Measurements from ENCODE around the gene DPM3. TPM values are rescaled to one million over a fixed set of nuclear protein-coding genes. Genes with fewer than 3 reads are reported as not detected.
A peak's percentile ranks its signal among the peaks of the same experiment; 100 is the strongest.

DPM3 gene
- total RNA-seq, 6 experiments from 2014 or later = 50.4 to 106 (median 60.4) TPM

DNA sequence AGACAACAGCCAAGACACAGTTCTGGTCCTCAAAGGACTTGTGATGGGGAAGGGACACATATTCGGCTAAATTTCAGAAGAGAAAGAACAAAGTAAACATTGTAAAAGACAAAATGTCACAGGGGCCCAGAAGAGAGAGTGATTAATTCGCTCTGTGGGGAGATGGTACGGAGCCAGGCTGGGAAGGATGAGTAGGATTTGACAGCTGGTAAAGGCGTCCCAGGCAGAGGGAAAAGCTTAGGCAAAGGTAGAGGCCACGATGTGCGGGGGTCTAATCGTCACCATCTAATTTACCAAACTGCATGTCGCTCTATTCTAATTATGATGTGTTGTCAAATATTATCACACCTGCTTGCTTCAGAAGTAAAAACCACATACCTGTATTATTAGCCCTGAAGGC is 29.9 kb downstream of the DPM3 start:
- WGBS (ENCODE audit: insufficient coverage, low coverage, low lambda C conversion rate, missing lambda C conversion rate) = 77% methylated on average over 8 of the region's 8 CpGs
- Histone ChIP-seq H3K27me3 (no peaks in the 10 kb centered on the region), H3K4me1 (peaks cover 0 to 25% (median 7%) of the 10 kb centered on the region in 4 donors), H3K4me3 (no peak overlapping the region), H3K27ac (no peak overlapping the region), H3K9me3 (no peaks in the 10 kb centered on the region), H3K36me3 (no peaks in the 10 kb centered on the region)
- DNase-seq = no peak
- intact Hi-C loops (cut with DNase I) = no loop called here
- no peak for TF ChIP-seq POLR2A (IDR thresholded peaks at IDR 0.05)
- TF ChIP-seq, protein P1, sequence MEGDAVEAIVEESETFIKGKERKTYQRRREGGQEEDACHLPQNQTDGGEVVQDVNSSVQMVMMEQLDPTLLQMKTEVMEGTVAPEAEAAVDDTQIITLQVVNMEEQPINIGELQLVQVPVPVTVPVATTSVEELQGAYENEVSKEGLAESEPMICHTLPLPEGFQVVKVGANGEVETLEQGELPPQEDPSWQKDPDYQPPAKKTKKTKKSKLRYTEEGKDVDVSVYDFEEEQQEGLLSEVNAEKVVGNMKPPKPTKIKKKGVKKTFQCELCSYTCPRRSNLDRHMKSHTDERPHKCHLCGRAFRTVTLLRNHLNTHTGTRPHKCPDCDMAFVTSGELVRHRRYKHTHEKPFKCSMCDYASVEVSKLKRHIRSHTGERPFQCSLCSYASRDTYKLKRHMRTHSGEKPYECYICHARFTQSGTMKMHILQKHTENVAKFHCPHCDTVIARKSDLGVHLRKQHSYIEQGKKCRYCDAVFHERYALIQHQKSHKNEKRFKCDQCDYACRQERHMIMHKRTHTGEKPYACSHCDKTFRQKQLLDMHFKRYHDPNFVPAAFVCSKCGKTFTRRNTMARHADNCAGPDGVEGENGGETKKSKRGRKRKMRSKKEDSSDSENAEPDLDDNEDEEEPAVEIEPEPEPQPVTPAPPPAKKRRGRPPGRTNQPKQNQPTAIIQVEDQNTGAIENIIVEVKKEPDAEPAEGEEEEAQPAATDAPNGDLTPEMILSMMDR (IDR thresholded peaks at IDR 0.05) = no peak
- no peak for ATAC-seq

DNA sequence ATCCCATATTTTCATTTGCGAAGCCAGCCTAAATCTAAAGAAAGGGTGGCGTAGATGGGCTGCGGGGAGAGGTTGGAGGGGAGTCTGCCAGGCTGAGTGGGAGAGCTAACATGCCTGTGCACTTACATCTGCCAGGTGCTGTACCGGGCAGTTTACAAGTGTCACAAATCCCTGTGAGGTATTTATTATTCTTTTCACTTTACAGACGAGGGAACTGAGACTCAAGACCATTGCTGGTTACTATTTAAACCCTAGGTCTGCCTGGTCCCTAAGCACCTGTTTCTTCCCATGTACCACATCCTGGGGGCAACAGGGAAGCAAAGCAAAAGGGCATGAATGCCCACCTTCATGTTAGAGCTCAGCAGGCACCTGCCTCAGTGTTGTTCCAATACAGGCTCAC is 32.0 kb downstream of the DPM3 start:
- Histone ChIP-seq H3K4me3 (peak overlapping the region in 2 of 3 donors; percentile 37 to 40), H3K9me3 (no peaks in the 10 kb centered on the region), H3K36me3 (no peaks in the 10 kb centered on the region), H3K27ac (peak overlapping the region; percentile 97 to 100 (median 99)), H3K4me1 (peaks cover 0 to 46% (median 21%) of the 10 kb centered on the region in 4 donors), H3K27me3 (no peaks in the 10 kb centered on the region)
- DNase-seq (no peak), ATAC-seq (no peak)
- WGBS (ENCODE audit: insufficient coverage, low coverage, low lambda C conversion rate, missing lambda C conversion rate) = 55% methylated on average over 5 of the region's 5 CpGs
- intact Hi-C loops (cut with DNase I) = no loop called here
- TF ChIP-seq, protein P1 (IDR thresholded peaks at IDR 0.05) = no peak
- TF ChIP-seq POLR2A (IDR thresholded peaks at IDR 0.05) = no peak

- ATAC-seq = peak; percentile 65 to 76 (median 69)
- Histone ChIP-seq H3K27me3 (no peaks in the 10 kb centered on the region), H3K9me3 (no peaks in the 10 kb centered on the region), H3K4me3 (peak overlapping the region in 2 of 3 donors; percentile 37 to 40), H3K27ac (peak overlapping the region; percentile 97 to 100 (median 99)), H3K4me1 (peaks cover 0 to 53% (median 24%) of the 10 kb centered on the region in 4 donors), H3K36me3 (no peaks in the 10 kb centered on the region)
- DNase-seq = peak; percentile 73 to 93 (median 82)
- intact Hi-C loops (cut with DNase I) = no loop called here
- WGBS (ENCODE audit: insufficient coverage, low coverage, low lambda C conversion rate, missing lambda C conversion rate) = 14% methylated on average over 9 of the region's 12 CpGs
- TF ChIP-seq, protein P1 (IDR thresholded peaks at IDR 0.05) = no peak
- peak; percentile 24 for TF ChIP-seq POLR2A (IDR thresholded peaks at IDR 0.05)
These were observed 32.7 kb downstream of the DPM3 start for GRCh38 chr1:155107309-155108264.

DNA sequence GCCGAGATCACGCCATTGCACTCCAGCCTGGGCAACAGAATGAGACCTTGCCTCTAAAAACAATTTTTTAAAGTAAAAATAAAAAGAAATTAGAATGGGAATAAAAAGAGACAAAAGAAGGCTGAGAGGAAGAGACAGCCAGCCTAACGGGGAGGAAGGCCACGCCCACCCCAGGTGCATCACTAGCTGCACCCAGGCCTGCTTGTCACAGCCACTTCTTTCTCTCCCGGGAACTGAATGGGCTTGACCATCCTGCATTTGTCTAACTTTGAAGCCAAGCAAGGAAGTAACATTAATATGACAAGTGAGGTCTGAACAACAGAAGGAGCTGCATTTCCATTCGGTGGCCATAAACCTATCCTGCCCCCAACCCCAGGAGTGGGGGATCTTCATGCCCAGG is 33.5 kb downstream of the DPM3 start:
- peak; percentile 36 to 55 (median 41) for ATAC-seq
- Histone ChIP-seq H3K4me1 (peaks cover 0 to 60% (median 27%) of the 10 kb centered on the region in 4 donors), H3K27me3 (no peaks in the 10 kb centered on the region), H3K4me3 (no peak overlapping the region), H3K36me3 (no peaks in the 10 kb centered on the region), H3K27ac (peak overlapping the region; percentile 97 to 100 (median 99)), H3K9me3 (no peaks in the 10 kb centered on the region)
- TF ChIP-seq POLR2A (IDR thresholded peaks at IDR 0.05) = no peak
- TF ChIP-seq, protein P1 (IDR thresholded peaks at IDR 0.05) = no peak
- WGBS (ENCODE audit: insufficient coverage, low coverage, low lambda C conversion rate, missing lambda C conversion rate) = 40% methylated on average over 6 of the region's 6 CpGs
- intact Hi-C loops (cut with DNase I) = no loop called here
- peak; percentile 60 to 72 (median 69) for DNase-seq

Data from right lobe of liver (tissue), 6 donors.